ENCODE measurements around the gene COL23A1.

COL23A1 gene

GRCh38 chr5:178469011-178469974 is 120.9 kb downstream of the COL23A1 start:
- DNase-seq, result no peak
- no peak for TF ChIP-seq POLR2A (IDR thresholded peaks at IDR 0.05; ENCODE audit: low read length)
- TF ChIP-seq GATA1 (IDR thresholded peaks at IDR 0.05; ENCODE audit: low read depth, low read length), result no peak

DNA sequence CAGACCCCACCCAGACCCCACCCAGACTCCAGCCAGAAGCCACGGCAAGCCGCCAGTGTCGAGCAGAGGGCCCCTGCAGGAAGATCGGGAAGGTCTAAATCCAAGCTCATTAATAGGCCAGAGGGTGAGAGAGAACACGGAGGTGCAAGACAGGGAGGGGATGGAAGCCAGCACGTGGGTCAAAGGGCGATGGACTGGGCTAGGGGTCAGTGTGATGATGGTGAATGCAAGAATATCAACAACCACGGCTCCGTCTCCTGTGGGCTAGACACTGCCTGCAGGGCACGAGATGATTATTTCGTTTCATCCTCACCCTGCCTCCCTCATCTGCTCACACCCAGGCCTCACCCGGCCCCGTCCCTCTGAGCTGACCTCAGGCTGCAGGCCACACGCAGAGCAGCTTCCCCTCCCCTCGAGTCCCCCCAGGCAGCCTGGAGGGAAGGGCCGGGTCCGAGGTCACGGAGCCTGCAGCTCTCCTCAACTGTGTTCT is 122.0 kb downstream of the COL23A1 start:
- no peak for DNase-seq
- TF ChIP-seq POLR2A (IDR thresholded peaks at IDR 0.05; ENCODE audit: low read length) (no peak), GATA1 (IDR thresholded peaks at IDR 0.05; ENCODE audit: low read depth, low read length) (no peak)

GRCh38 chr5:178467568-178468195 is 122.5 kb downstream of the COL23A1 start:
- no peak for TF ChIP-seq POLR2A (IDR thresholded peaks at IDR 0.05; ENCODE audit: low read length)
- TF ChIP-seq GATA1 (IDR thresholded peaks at IDR 0.05; ENCODE audit: low read depth, low read length), result no peak
- no peak for DNase-seq

GRCh38 chr5:178467205-178467567 is 123.0 kb downstream of the COL23A1 start:
- no peak for DNase-seq
- TF ChIP-seq GATA1 (IDR thresholded peaks at IDR 0.05; ENCODE audit: low read depth, low read length), result no peak
- no peak for TF ChIP-seq POLR2A (IDR thresholded peaks at IDR 0.05; ENCODE audit: low read length)

GRCh38 chr5:178466342-178466741 is 123.9 kb downstream of the COL23A1 start:
- no peak for DNase-seq
- TF ChIP-seq POLR2A (IDR thresholded peaks at IDR 0.05; ENCODE audit: low read length) (no peak), GATA1 (IDR thresholded peaks at IDR 0.05; ENCODE audit: low read depth, low read length) (no peak)

- TF ChIP-seq GATA1 (IDR thresholded peaks at IDR 0.05; ENCODE audit: low read depth, low read length) (no peak), POLR2A (IDR thresholded peaks at IDR 0.05; ENCODE audit: low read length) (no peak)
- DNase-seq, result no peak
Observed at GRCh38 chr5:178465861-178466288, 124.3 kb downstream of the COL23A1 start.

DNA sequence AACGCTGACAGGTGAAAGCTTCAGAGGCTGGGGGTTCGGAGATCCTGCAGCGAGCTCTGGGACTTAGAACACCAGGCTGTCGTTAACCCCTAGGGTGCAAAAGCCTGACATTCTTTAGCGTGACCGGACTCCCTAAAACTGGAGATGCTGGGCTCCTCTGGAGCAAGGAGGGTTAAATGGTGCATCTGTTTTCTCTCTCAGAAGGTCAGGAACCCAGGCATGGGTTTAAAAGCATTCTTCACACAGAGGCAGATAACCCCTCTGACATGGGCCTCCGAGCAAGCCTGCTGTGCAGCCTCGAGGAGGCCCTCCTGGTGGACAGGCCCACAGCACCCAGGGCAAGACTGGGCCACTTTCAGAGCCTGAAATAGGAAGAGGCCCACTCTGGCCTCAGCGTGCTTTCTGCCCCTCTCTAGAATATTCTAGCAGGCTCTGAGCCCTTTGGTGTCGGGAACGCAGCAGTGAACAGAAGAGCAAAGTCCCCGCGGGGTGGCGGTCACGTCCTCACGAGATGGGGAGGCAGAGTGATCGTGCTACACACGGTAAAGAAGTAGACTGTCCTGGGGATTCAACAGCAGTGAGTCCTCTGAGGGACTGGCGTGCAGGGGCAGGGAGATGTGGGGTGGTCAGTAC is 124.8 kb downstream of the COL23A1 start:
- no peak for DNase-seq
- TF ChIP-seq POLR2A (IDR thresholded peaks at IDR 0.05; ENCODE audit: low read length), result no peak
- TF ChIP-seq GATA1 (IDR thresholded peaks at IDR 0.05; ENCODE audit: low read depth, low read length), result no peak

DNA sequence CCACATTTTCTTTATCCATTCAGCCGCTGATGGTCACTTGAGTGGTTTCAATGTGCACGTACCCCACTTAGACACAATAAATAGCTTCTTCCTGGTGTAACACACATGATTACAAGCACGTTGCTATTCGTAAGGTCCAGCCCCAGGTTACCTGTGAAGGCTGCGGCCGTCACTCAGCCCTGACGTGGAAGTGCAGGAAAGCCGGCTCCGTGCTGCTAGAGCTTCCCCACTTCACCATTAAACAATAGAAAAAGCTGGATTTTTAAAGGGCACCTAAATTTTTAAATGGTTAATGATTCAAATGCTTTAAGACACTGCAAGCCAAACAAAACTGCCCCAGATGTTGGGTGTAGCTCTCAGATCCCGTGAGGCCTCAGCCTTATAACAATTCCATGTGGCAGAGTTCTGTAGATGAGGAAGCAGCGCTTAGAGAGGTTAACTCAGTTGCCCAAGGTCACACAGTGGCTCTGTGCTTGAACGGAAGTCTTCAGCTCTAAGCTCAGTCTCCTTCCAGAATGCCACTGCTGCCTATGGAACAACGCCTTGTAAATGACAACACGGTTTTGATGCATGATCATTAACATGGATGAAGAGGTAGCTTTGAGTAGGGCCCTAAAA is 125.7 kb downstream of the COL23A1 start:
- DNase-seq, result no peak
- no peak for TF ChIP-seq GATA1 (IDR thresholded peaks at IDR 0.05; ENCODE audit: low read depth, low read length)
- TF ChIP-seq POLR2A (IDR thresholded peaks at IDR 0.05; ENCODE audit: low read length), result no peak

- no peak for DNase-seq
- TF ChIP-seq POLR2A (IDR thresholded peaks at IDR 0.05; ENCODE audit: low read length), result no peak
- TF ChIP-seq GATA1 (IDR thresholded peaks at IDR 0.05; ENCODE audit: low read depth, low read length), result no peak
Observed at GRCh38 chr5:178463321-178464155, 126.7 kb downstream of the COL23A1 start.

- no peak for DNase-seq
- TF ChIP-seq POLR2A (IDR thresholded peaks at IDR 0.05; ENCODE audit: low read length) (no peak), GATA1 (IDR thresholded peaks at IDR 0.05; ENCODE audit: low read depth, low read length) (no peak)
Observed at GRCh38 chr5:178462816-178463215, 127.4 kb downstream of the COL23A1 start.

DNA sequence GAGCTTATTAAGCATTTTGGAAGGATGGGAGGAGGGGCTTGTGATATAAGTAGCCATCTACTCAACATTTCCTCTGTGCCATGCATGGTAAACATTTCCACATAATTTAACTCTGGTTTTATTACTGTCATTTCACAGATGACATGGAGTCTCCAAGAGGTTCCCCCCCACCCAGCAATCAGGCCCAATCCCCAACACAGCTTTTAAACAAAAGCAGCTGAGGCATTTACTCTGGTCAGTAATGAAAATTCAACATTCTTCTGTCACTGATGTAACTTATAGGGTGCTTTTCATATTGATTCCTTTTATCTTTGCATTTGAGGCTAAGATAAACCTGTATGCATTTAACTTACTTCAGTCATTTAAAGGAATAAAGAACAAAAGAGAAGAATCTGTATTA is 128.1 kb downstream of the COL23A1 start:
- DNase-seq, result no peak
- TF ChIP-seq GATA1 (IDR thresholded peaks at IDR 0.05; ENCODE audit: low read depth, low read length), result no peak
- no peak for TF ChIP-seq POLR2A (IDR thresholded peaks at IDR 0.05; ENCODE audit: low read length)

GRCh38 chr5:178461004-178461730 is 129.0 kb downstream of the COL23A1 start:
- no peak for TF ChIP-seq POLR2A (IDR thresholded peaks at IDR 0.05; ENCODE audit: low read length)
- no peak for TF ChIP-seq GATA1 (IDR thresholded peaks at IDR 0.05; ENCODE audit: low read depth, low read length)
- DNase-seq, result peak; percentile 64 to 75
